NCI-H2081 treated with DMSO at 0.1 percent for 48 hours (cell line): ENCODE data around the gene SPOPL.
"Not testable (repeated sequence)": the region's sequence is repeated elsewhere in the genome, so short reads cannot be mapped to it uniquely, and the experiment has no call there.

ENCODE experiments used
- DNase-seq: peaks from one replicate; lab custom pipeline; 2025; lab: John Stamatoyannopoulos, UW

Gene SPOPL

GRCh38 chr2:138501425-138502254, at the start of gene SPOPL:
TSS of gene SPOPL (plus strand) at chr2:138501770. CDS start at chr2:138550217, 48,447 bp downstream.
- peak; percentile 42 for DNase-seq

GRCh38 chr2:138452324-138452723, 49.2 kb upstream of the SPOPL start:
- no peak for DNase-seq

GRCh38 chr2:138453815-138454214, 47.8 kb upstream of the SPOPL start:
- DNase-seq = no peak

- no peak for DNase-seq
These were observed 46.8 kb upstream of the SPOPL start for GRCh38 chr2:138454761-138455160.

GRCh38 chr2:138455275-138455674, 46.3 kb upstream of the SPOPL start:
- no peak for DNase-seq

- DNase-seq = no peak
These were observed 45.9 kb upstream of the SPOPL start for GRCh38 chr2:138455691-138456090.

GRCh38 chr2:138462689-138463088, 38.9 kb upstream of the SPOPL start:
- DNase-seq = not testable (repeated sequence)

GRCh38 chr2:138468617-138469016, 33.0 kb upstream of the SPOPL start:
- DNase-seq = no peak

GRCh38 chr2:138469411-138469810, 32.2 kb upstream of the SPOPL start:
- DNase-seq = no peak

GRCh38 chr2:138470941-138471340, 30.6 kb upstream of the SPOPL start:
- no peak for DNase-seq

- DNase-seq = no peak
These were observed 27.3 kb upstream of the SPOPL start for GRCh38 chr2:138474100-138474825.

GRCh38 chr2:138475277-138475776, 26.2 kb upstream of the SPOPL start:
- no peak for DNase-seq

GRCh38 chr2:138476186-138476585, 25.4 kb upstream of the SPOPL start:
- DNase-seq = no peak

GRCh38 chr2:138476940-138477339, 24.6 kb upstream of the SPOPL start:
- DNase-seq = no peak

GRCh38 chr2:138482796-138483195, 18.8 kb upstream of the SPOPL start:
- not testable (repeated sequence) for DNase-seq

GRCh38 chr2:138485019-138485418, 16.6 kb upstream of the SPOPL start:
- no peak for DNase-seq

- no peak for DNase-seq
These were observed 15.0 kb upstream of the SPOPL start for GRCh38 chr2:138486363-138487198.

- DNase-seq = no peak
These were observed 10.7 kb upstream of the SPOPL start for GRCh38 chr2:138490673-138491494.

GRCh38 chr2:138491495-138491862, 10.1 kb upstream of the SPOPL start:
- no peak for DNase-seq

GRCh38 chr2:138492160-138492559, 9.4 kb upstream of the SPOPL start:
- no peak for DNase-seq

GRCh38 chr2:138493334-138493733, 8.2 kb upstream of the SPOPL start:
- DNase-seq = no peak
